Transverse colon (tissue), 4 donors: ENCODE data around the gene MASP1. TPM values are rescaled to one million over a fixed set of nuclear protein-coding genes. Genes with fewer than 3 reads are reported as not detected.
A peak's percentile ranks its signal among the peaks of the same experiment; 100 is the strongest.

Experiments used
- DNase-seq: peaks from one replicate; pipeline ENCODE4 v3.0.0-alpha.2; 2019
- H3K27ac ChIP-seq, 4 donors: fragments of 200-600 bp; sonication (generic); 2 replicates each; pipeline ENCODE4 v1.5.1; 2016 to 2018; ENCODE audit warnings: inconsistent platforms in 4 of 4
- H3K27me3 ChIP-seq: fragments of 200-600 bp; sonication (generic); 2 replicates; pipeline ENCODE4 v1.5.1; 2017; ENCODE audit warnings: inconsistent platforms
- H3K36me3 ChIP-seq, 4 donors: fragments of 200-600 bp; sonication (generic); 2 replicates each; pipeline ENCODE4 v1.5.1; 2017 to 2019; ENCODE audit warnings: inconsistent platforms in 4 of 4
- H3K4me1 ChIP-seq, 4 donors: fragments of 200-600 bp; sonication (generic); 2 replicates each; pipeline ENCODE4 v1.5.1; 2017 to 2020; ENCODE audit warnings: inconsistent platforms in 4 of 4
- H3K4me3 ChIP-seq, 4 donors: fragments of 200-600 bp; sonication (generic); 1 replicate in 1 of 4; 2 replicates in 3 of 4; pipeline versions ENCODE4 v1.5.1 to v1.6.1; 2017 to 2019; ENCODE audit warnings: inconsistent platforms in 4 of 4
- H3K9me3 ChIP-seq, 2 donors: fragments of 200-600 bp; sonication (generic); 2 replicates each; pipeline ENCODE4 v1.5.1; 2017 to 2019; ENCODE audit warnings: inconsistent platforms in 2 of 2
- EP300 ChIP-seq: sonication (generic); formaldehyde crosslinking; IDR thresholded peaks from one replicate; pipeline ENCODE4 v1.6.1; 2017; ENCODE audit warnings: antibody characterized with exemption, low read depth
- POLR2A ChIP-seq: fragments of 450-650 bp; IDR thresholded peaks from one replicate; pipeline ENCODE4 v1.6.1; 2016; ENCODE audit warnings: antibody characterized with exemption, mild to moderate bottlenecking, moderate library complexity
- POLR2AphosphoS5 ChIP-seq, 3 donors: sonication (generic); formaldehyde crosslinking; IDR thresholded peaks; one replicate each; pipeline ENCODE4 v1.6.1; 2016; ENCODE audit warnings: antibody characterized with exemption in 3 of 3
- WGBS, 2 donors: methylation state at CpG; one replicate each; pipeline ENCODE4 v1.1.5; 2018; ENCODE audit warnings: low coverage in 1 of 2; 5-methylcytosine and 5-hydroxymethylcytosine counted together
- in situ Hi-C, 4 donors: fragments of 200-750 bp; cut with MboI; loops; one replicate each; pipeline versions ENCODE4 v1.15.0 to v1.15.1; 2017; ENCODE audit warnings: low sequenced_read_pairs in 3 of 4, low pct_ligation_motif_present in 1 of 4, low pct_unique_long_range_greater_than_20kb in 1 of 4
- intact Hi-C: fragments of 100-400 bp; cut with DNase I; formaldehyde crosslinking; loops from one replicate; pipeline ENCODE4 v1.15.1; 2023; ENCODE audit warnings: low total_unique reads
- total RNA-seq, 4 donors: library from RNA; depleted of rRNA; stranded (reverse); fragments of >200 nt; gene quantifications; one replicate each; pipeline ENCODE4 v1.1.0, GENCODE V29; 2016
- TF ChIP-seq, protein P1 (sequence below), 5 experiments: fragments of 200-600 bp in 3 of 5; fragments of 450-650 bp in 2 of 5; sonication (generic) in 3 of 5; IDR thresholded peaks; 1 replicate in 2 of 5; 2 replicates in 3 of 5; pipeline ENCODE4 v1.5.1; 2016 to 2017; ENCODE audit warnings: antibody characterized with exemption in 5 of 5, inconsistent platforms in 3 of 5, mild to moderate bottlenecking in 2 of 5, moderate library complexity in 1 of 5

MASP1 gene
- total RNA-seq, 4 donors from 2014 or later, result 4.5 to 45.2 (median 13.9) TPM

DNA sequence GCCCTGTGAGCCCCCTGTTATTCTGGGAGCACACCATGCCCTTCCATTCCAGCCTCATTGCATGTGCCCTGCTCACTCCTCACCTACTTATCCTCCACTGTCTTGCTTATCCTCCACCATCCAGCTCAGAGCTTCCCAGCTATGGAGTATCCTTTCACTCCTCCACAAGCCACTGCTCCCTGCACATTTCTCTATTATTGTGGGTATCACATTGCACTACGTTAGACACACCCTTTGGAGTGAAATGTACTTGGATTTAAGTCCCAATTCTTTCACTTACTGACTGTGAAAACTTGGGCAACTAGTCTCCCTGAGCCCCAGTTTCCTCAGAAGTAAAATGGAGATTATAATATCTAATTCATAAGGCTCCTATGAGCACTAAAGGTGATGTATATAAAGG is 4.3 kb downstream of the MASP1 start:
- Histone ChIP-seq H3K9me3 (no peaks in the 10 kb centered on the region), H3K36me3 (no peaks in the 10 kb centered on the region), H3K4me3 (no peak overlapping the region), H3K27ac (no peak overlapping the region), H3K4me1 (peaks cover 0 to 10% (median 5%) of the 10 kb centered on the region in 4 donors), H3K27me3 (no peaks in the 10 kb centered on the region)
- in situ Hi-C loops, result no loop called here
- 63 to 83% methylated on average over 1 of the region's 1 CpG for WGBS, 2 donors
- TF ChIP-seq POLR2AphosphoS5 (IDR thresholded peaks at IDR 0.05) (no peak), POLR2A (no peak), EP300 (no peak)
- intact Hi-C loops, result no loop called here
- no peak for DNase-seq

- in situ Hi-C loops (no loop called here), intact Hi-C loops (no loop called here)
- no peak for DNase-seq
- no peak overlapping the region for H3K27ac ChIP-seq
- no peaks in the 10 kb centered on the region for H3K9me3 ChIP-seq
- no peaks in the 10 kb centered on the region for H3K36me3 ChIP-seq
- H3K27me3 ChIP-seq, result no peaks in the 10 kb centered on the region
- H3K4me3 ChIP-seq, result no peak overlapping the region
- peaks cover 0 to 10% (median 5%) of the 10 kb centered on the region in 4 donors for H3K4me1 ChIP-seq
- no peak for TF ChIP-seq EP300
- whole genome bisulfite sequencing, 2 donors, result 82 to 84% methylated on average over 5 of the region's 5 CpGs
These were observed 5.0 kb downstream of the MASP1 start for GRCh38 chr3:187286467-187287059.

DNA sequence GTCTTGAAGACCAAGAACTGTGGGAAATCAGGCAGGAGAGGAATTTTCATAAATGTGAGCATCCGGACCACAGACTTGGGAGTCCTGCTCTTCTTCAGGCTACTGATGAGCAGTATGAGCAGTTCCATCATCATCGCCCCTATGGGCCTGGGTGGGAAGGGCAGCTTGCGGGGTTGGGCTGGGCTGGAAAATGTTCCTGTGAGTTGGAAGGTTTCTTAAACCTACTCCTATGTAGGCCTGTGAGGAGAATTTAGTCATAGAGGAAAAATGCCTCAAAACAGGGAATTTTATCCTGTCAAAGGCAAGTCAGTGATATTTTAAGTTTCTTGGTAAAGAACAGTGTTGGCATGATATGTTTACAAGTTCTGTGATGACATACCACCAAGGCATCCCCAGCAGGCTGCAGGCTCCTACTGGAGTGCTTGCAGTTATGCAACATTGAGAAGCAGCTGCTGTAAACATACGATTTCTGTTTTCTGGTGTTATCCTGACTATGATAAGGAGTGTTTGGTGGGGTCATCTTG is 10.3 kb downstream of the MASP1 start:
- WGBS, 2 donors, result 73 to 75% methylated on average over 2 to 4 of the region's 4 CpGs
- no peaks in the 10 kb centered on the region for H3K36me3 ChIP-seq
- in situ Hi-C loops, result no loop called here
- TF ChIP-seq POLR2A (no peak), POLR2AphosphoS5 (IDR thresholded peaks at IDR 0.05) (no peak), EP300 (no peak)
- TF ChIP-seq, protein P1, sequence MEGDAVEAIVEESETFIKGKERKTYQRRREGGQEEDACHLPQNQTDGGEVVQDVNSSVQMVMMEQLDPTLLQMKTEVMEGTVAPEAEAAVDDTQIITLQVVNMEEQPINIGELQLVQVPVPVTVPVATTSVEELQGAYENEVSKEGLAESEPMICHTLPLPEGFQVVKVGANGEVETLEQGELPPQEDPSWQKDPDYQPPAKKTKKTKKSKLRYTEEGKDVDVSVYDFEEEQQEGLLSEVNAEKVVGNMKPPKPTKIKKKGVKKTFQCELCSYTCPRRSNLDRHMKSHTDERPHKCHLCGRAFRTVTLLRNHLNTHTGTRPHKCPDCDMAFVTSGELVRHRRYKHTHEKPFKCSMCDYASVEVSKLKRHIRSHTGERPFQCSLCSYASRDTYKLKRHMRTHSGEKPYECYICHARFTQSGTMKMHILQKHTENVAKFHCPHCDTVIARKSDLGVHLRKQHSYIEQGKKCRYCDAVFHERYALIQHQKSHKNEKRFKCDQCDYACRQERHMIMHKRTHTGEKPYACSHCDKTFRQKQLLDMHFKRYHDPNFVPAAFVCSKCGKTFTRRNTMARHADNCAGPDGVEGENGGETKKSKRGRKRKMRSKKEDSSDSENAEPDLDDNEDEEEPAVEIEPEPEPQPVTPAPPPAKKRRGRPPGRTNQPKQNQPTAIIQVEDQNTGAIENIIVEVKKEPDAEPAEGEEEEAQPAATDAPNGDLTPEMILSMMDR (IDR thresholded peaks at IDR 0.05), result no peak
- H3K27ac ChIP-seq, result peak overlapping the region in 1 of 4 donors; percentile 8
- no peak overlapping the region for H3K4me3 ChIP-seq
- no peak for DNase-seq
- H3K27me3 ChIP-seq, result no peaks in the 10 kb centered on the region
- no peaks in the 10 kb centered on the region for H3K9me3 ChIP-seq
- intact Hi-C loops, result no loop called here
- no peaks in the 10 kb centered on the region for H3K4me1 ChIP-seq

- Histone ChIP-seq H3K27ac (peak overlapping the region in 1 of 4 donors; percentile 8), H3K4me1 (no peaks in the 10 kb centered on the region), H3K36me3 (no peaks in the 10 kb centered on the region), H3K27me3 (no peaks in the 10 kb centered on the region), H3K9me3 (no peaks in the 10 kb centered on the region), H3K4me3 (no peak overlapping the region)
- DNase-seq, result no peak
- no peak for TF ChIP-seq POLR2AphosphoS5 (IDR thresholded peaks at IDR 0.05)
- TF ChIP-seq POLR2A, result no peak
- TF ChIP-seq, protein P1 (IDR thresholded peaks at IDR 0.05), result no peak
- no peak for TF ChIP-seq EP300
- 50 to 59% methylated on average over 1 of the region's 1 CpG for WGBS, 2 donors
- in situ Hi-C loops, result no loop called here
- intact Hi-C loops, result no loop called here
These were observed 10.9 kb downstream of the MASP1 start for GRCh38 chr3:187280644-187281043.

GRCh38 chr3:187277129-187277462 is 14.4 kb downstream of the MASP1 start:
- H3K27me3 ChIP-seq, result no peaks in the 10 kb centered on the region
- no peak overlapping the region for H3K4me3 ChIP-seq
- H3K4me1 ChIP-seq, result no peaks in the 10 kb centered on the region
- in situ Hi-C loops (no loop called here), intact Hi-C loops (no loop called here)
- H3K27ac ChIP-seq, result no peak overlapping the region
- TF ChIP-seq, protein P1 (IDR thresholded peaks at IDR 0.05), result no peak
- no peak for TF ChIP-seq POLR2AphosphoS5 (IDR thresholded peaks at IDR 0.05)
- TF ChIP-seq POLR2A, result no peak
- TF ChIP-seq EP300, result no peak
- H3K36me3 ChIP-seq, result no peaks in the 10 kb centered on the region
- 57% methylated on average over 1 of the region's 1 CpG; no CpG with 5 or more reads in 1 of the 2 donors for WGBS, 2 donors
- H3K9me3 ChIP-seq, result no peaks in the 10 kb centered on the region
- no peak for DNase-seq
